Measurements from ENCODE around the gene KLHL40.
A peak's percentile ranks its signal among the peaks of the same experiment; 100 is the strongest.

The KLHL40 gene

GRCh38 chr3:42690191-42690590 lies 4.9 kb downstream of the KLHL40 start:
- no peak for DNase-seq (ENCODE audit: low read depth, low spot score)

GRCh38 chr3:42690766-42691680 lies 5.7 kb downstream of the KLHL40 start:
- no peak for DNase-seq (ENCODE audit: low read depth, low spot score)

GRCh38 chr3:42691816-42692666 lies 6.7 kb downstream of the KLHL40 start:
- DNase-seq (ENCODE audit: low read depth, low spot score) = no peak

- DNase-seq (ENCODE audit: low read depth, low spot score) = no peak
These were observed 7.6 kb downstream of the KLHL40 start for GRCh38 chr3:42692667-42693529.

GRCh38 chr3:42693530-42693930 lies 8.2 kb downstream of the KLHL40 start:
- DNase-seq (ENCODE audit: low read depth, low spot score) = no peak

- DNase-seq (ENCODE audit: low read depth, low spot score) = no peak
These were observed 9.0 kb downstream of the KLHL40 start for GRCh38 chr3:42694366-42694765.

- DNase-seq (ENCODE audit: low read depth, low spot score) = no peak
These were observed 11.3 kb downstream of the KLHL40 start for GRCh38 chr3:42696356-42697288.

GRCh38 chr3:42697289-42698051 lies 12.1 kb downstream of the KLHL40 start:
- DNase-seq (ENCODE audit: low read depth, low spot score) = no peak

GRCh38 chr3:42698216-42698910 lies 13.0 kb downstream of the KLHL40 start:
- DNase-seq (ENCODE audit: low read depth, low spot score) = no peak

- DNase-seq (ENCODE audit: low read depth, low spot score) = no peak
These were observed 13.5 kb downstream of the KLHL40 start for GRCh38 chr3:42698911-42699230.

GRCh38 chr3:42699511-42699971 lies 14.2 kb downstream of the KLHL40 start:
- no peak for DNase-seq (ENCODE audit: low read depth, low spot score)

GRCh38 chr3:42700366-42701288 lies 15.3 kb downstream of the KLHL40 start:
- no peak for DNase-seq (ENCODE audit: low read depth, low spot score)

- DNase-seq (ENCODE audit: low read depth, low spot score) = peak; percentile 7
These were observed 16.2 kb downstream of the KLHL40 start for GRCh38 chr3:42701371-42702065.

GRCh38 chr3:42702066-42702951 lies 17.0 kb downstream of the KLHL40 start, which contains the start of gene HHATL:
HHATL (minus strand) TSS chr3:42702798; CDS start chr3:42700826, 1,972 bp downstream.
- DNase-seq (ENCODE audit: low read depth, low spot score) = no peak

GRCh38 chr3:42702982-42703694 lies 17.8 kb downstream of the KLHL40 start:
- no peak for DNase-seq (ENCODE audit: low read depth, low spot score)

- DNase-seq (ENCODE audit: low read depth, low spot score) = no peak
These were observed 18.3 kb downstream of the KLHL40 start for GRCh38 chr3:42703695-42704025.
